Chondrocyte (in vitro differentiated cells): Measurements from ENCODE around the gene RADIL. TPM values are rescaled to one million over a fixed set of nuclear protein-coding genes. Genes with fewer than 3 reads are reported as not detected.
A peak's percentile ranks its signal among the peaks of the same experiment; 100 is the strongest.

Experiments used
- DNase-seq: peaks from one replicate; pipeline ENCODE4 v3.0.0; 2021; ENCODE audit warnings: mixed read lengths, low spot score
- H3K27ac Mint-ChIP-seq: one replicate; pipeline ENCODE4 v1.8.0; 2021; ENCODE audit warnings: mild to moderate bottlenecking, moderate library complexity, mixed read lengths; ENCODE audit not compliant: unreplicated experiment
- H3K27me3 Mint-ChIP-seq: 2 replicates; pipeline ENCODE4 v1.8.0; 2021; ENCODE audit warnings: low read depth, mixed read lengths
- H3K36me3 Mint-ChIP-seq: 2 replicates; pipeline ENCODE4 v1.8.0; 2021; ENCODE audit warnings: low read depth, mixed read lengths
- H3K4me1 Mint-ChIP-seq: 2 replicates; pipeline ENCODE4 v1.8.0; 2021; ENCODE audit warnings: low read depth, mild to moderate bottlenecking, mixed read lengths
- H3K4me3 Mint-ChIP-seq: one replicate; pipeline ENCODE4 v1.8.0; 2021; ENCODE audit warnings: mild to moderate bottlenecking, moderate library complexity, mixed read lengths; ENCODE audit not compliant: unreplicated experiment
- H3K9me3 Mint-ChIP-seq: 2 replicates; pipeline ENCODE4 v1.8.0; 2021; ENCODE audit warnings: low read depth, mixed read lengths
- CTCF ChIP-seq: fragments of 200-600 bp; sonication (generic); IDR thresholded peaks from 2 replicates; pipeline ENCODE4 v1.5.0; 2021; ENCODE audit warnings: antibody characterized with exemption, mild to moderate bottlenecking, moderate library complexity
- microRNA-seq: library from miRNA; unstranded; fragments of <30 nt; microRNA quantifications from one replicate; pipeline ENCODE4 v1.2.0, GENCODE V29; 2020; ENCODE audit warnings: borderline number of aligned reads
- total RNA-seq: library from RNA; stranded (reverse); gene quantifications from 3 replicates; pipeline ENCODE4 v1.2.1, GENCODE V29; 2021

RADIL gene
- total RNA-seq, 1 donor from 2014 or later, result 1.2 TPM

- DNase-seq, result no peak
- H3K36me3 Mint-ChIP-seq, result peaks cover 15% of the 10 kb centered on the region
- no peaks in the 10 kb centered on the region for H3K27me3 Mint-ChIP-seq
- H3K27ac Mint-ChIP-seq, result peak overlapping the region; percentile 98
- peaks cover 50% of the 10 kb centered on the region for H3K4me1 Mint-ChIP-seq
- no peak for TF ChIP-seq CTCF
- H3K4me3 Mint-ChIP-seq, result no peak overlapping the region
- no peaks in the 10 kb centered on the region for H3K9me3 Mint-ChIP-seq
These were observed 134.2 kb downstream of the RADIL start for GRCh38 chr7:4749363-4749762.

Small RNAs within 50 kb of the gene (microRNA-seq; reads per million reads assigned to microRNA genes)
- gene MIR4656, result not detected

Other genes starting within 250 kb of the RADIL start
- gene FOXK1, start 201.4 kb downstream of the RADIL start, total RNA-seq, result 53.3 to 78.3 TPM (median 77.9 TPM) in 3 replicates
- 35.7 to 61.2 TPM (median 59.7 TPM) in 3 replicates for gene AP5Z1, start 108.1 kb downstream of the RADIL start, total RNA-seq
- 0.05 TPM in 1 of 3 replicates, not detected in the others for gene PAPOLB, start 21.7 kb downstream of the RADIL start, total RNA-seq
- gene MMD2, start 75.5 kb upstream of the RADIL start, total RNA-seq, result not detected in 3 replicates
- gene RBAK, start 162.1 kb upstream of the RADIL start, total RNA-seq, result 9.9 to 13.1 TPM (median 10.0 TPM) in 3 replicates